Fibroblast of the conjunctiva (primary cell): Measurements from ENCODE around the gene PLAC8L1.
"Not testable (repeated sequence)": the region's sequence is repeated elsewhere in the genome, so short reads cannot be mapped to it uniquely, and the experiment has no call there.

Source experiments
- DNase-seq: peaks from one replicate; pipeline ENCODE4 v3.0.0-alpha.2; 2010; ENCODE audit warnings: low read depth

The PLAC8L1 gene

DNA sequence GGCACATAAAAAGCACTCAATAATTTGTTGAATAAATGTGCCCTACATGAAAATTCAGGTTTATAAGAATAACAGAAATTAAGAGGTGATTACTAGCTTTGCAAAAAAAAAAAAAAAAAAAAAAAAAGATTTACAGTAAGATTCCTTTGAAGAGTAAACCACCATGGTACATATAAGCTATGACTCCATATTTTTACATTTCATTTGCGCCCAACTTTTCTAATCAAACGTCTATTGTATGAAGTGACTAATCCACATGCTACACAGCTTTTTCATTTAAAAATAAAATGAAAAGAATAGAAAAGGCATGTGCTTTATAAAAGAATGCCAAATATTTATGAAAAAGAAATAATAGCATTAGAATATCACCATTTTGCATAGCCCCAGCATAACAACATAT, at the start of gene PLAC8L1:
Gene PLAC8L1 (minus strand): TSS at position 101 of the 400 bp plus-strand sequence. CDS start 1,266 bp downstream, outside the sequence.
- no peak for DNase-seq

DNA sequence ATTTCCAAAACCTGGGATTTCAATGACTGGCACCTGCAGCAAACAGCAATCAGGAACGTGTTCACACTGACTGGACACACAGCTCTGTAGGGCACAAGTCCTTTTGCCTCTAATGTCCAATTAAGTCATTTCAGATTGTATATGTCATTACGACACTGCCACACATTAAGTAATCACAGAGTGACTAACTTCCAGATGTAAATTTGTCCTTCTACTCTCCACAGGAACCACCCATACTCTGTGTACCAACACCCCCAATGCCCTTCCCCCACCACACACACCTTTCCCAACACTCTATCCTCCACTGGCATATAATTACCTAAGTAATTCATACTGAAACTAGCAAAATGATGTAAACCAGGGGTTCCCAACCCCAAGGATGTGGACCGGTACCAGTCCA, 46.6 kb upstream of the PLAC8L1 start:
- no peak for DNase-seq

DNA sequence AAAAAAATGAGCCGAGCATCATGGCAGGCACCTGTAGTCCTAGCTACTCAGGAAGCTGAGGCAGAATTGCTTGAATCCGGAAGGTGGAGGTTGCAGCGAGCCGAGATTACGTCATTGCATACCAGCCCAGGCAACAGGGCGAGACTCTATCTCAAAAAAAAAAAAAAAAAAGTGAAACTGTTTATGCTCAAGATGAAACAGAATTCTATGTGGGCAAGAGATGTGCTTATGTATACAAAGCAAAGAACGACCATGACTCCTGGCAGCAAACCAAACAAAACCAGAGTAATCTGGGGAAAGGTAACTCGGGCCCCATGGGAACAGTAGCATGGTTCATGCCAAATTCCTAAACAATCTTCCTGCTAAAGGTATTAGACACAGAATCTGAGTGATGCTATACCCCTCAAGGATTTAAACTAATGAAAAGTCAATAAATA, 32.6 kb upstream of the PLAC8L1 start:
- DNase-seq: peak; percentile 67

DNA sequence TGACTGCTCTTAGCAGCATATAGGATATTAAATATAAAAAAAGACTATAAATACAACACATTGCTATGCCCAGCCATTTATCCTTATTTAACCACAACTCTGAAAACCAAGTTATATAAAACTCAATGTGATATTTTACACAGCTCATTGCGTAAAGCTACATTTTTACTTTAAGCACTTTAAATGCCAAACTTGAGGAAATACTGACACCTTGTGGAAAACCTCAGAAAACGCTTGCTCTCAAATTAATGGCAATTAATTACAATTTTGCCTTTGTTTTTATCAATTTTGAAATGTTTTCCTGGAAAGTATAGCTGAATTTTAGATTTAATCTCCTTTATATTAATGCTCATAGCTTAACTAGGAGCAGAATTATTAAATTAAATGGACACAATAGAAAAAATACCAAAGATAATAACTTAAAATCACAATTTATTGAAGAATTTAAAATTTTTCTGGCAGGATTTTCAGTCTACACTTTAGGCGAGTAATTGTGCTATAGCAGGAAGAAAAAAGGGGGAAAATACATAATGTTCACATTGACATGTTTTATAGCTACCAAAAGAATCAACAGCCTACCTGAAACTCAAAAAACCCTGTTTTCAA, 25.2 kb upstream of the PLAC8L1 start:
- DNase-seq: peak; percentile 23

DNA sequence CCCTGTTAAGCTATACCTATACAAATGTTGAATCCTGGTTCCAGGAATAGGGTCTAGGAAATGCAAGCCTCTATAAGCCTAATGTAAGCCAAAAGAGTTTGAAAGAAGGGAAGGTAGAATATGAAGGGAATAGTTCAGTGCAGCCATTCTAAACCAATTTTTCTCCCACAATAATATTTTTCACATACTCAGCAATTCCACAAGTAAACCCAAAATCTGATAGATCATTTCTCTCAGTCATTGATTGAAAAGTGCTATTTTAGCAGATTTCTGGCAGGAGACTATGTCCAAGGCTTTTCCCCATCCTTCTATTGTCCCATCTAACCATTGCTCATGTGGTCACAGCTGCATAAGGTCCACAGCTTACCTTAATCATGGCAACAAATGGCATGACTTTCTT, 20.7 kb upstream of the PLAC8L1 start:
- no peak for DNase-seq

- no peak for DNase-seq
Observed at GRCh38 chr5:146124580-146124979, 19.2 kb upstream of the PLAC8L1 start.

DNA sequence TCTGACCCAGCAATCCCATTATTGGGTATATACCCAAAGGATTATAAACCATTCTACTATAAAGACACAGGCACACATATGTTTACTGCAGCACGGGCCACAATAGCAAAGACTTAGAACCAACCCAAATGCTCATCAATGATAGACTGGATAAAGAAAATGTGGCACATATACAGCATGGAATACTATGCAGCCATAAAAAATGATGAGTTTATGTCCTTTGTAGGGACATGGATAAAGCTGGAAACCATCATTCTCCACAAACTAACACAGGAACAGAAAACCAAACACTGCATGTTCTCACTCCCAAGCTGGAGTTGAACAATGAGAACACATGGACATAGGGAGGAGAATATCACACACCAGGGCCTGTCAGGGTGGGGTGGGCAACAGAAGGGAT, 16.1 kb upstream of the PLAC8L1 start:
- DNase-seq: not testable (repeated sequence)

GRCh38 chr5:146118322-146118721, 12.9 kb upstream of the PLAC8L1 start:
- no peak for DNase-seq

- DNase-seq: not testable (repeated sequence)
Observed at GRCh38 chr5:146117216-146117615, 11.8 kb upstream of the PLAC8L1 start.

- no peak for DNase-seq
Observed at GRCh38 chr5:146116361-146116760, 11.0 kb upstream of the PLAC8L1 start.

DNA sequence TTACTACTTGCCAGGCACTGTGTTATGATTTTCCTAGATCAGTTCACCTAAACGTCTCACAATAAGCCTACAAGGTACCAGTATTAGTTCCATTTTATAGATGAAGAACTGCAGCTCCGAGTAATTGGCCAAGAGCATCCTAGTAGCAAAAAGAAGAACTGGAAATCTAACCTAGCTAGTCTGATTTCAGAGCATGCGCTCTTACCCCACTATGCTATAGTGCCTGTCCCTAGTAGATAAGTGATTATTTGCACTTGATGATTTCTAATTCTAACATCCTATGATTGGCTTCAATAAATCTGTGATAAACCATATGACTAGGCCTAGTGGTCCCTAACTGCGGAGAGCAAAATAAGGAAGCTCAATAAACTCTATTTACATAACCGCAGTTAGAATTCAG, 7.1 kb upstream of the PLAC8L1 start:
- no peak for DNase-seq

DNA sequence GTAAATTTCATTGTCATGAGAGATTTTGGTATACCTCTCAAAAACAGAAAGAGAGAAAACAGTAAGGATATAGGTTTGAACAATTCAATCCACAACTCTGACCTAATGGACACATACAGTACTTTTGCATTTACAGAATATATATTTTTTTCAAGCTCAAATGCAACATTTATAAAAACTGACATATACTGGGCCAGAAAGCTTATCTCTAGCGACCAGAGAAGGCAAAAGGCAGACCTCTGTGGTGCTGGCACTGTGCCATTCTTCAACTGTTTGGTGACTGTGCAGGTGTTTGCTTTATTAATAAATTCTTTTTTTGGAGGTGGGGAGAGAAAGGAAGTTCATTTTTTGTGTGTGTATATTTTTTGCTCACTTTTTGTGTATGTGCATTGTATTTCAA, 6.0 kb upstream of the PLAC8L1 start:
- DNase-seq: no peak

- DNase-seq: no peak
Observed at GRCh38 chr5:146109379-146109778, 4.0 kb upstream of the PLAC8L1 start.

DNA sequence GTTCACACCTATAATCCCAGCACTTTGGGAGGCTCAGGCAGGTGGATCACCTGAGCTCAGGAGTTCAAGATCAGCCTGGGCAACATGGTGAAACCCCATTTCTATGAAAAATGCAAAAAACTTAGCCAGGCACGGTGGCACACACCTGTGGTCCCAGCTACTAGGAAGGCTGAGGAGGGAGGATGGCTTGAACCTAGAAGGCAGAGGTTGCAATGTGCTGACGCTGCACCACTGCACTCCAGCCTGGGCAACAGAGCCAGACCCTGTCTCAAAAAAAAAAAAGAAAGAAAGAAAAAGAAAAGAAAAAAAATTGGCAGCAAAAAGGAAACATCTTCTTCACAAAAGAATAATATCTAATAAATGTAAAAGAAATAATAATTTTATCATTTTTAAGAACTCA, 3.5 kb upstream of the PLAC8L1 start:
- not testable (repeated sequence) for DNase-seq

- peak; percentile 21 for DNase-seq
Observed at GRCh38 chr5:146107901-146108300, 2.5 kb upstream of the PLAC8L1 start.

- DNase-seq: no peak
Observed at GRCh38 chr5:146103594-146103993, 1.8 kb downstream of the PLAC8L1 start.

DNA sequence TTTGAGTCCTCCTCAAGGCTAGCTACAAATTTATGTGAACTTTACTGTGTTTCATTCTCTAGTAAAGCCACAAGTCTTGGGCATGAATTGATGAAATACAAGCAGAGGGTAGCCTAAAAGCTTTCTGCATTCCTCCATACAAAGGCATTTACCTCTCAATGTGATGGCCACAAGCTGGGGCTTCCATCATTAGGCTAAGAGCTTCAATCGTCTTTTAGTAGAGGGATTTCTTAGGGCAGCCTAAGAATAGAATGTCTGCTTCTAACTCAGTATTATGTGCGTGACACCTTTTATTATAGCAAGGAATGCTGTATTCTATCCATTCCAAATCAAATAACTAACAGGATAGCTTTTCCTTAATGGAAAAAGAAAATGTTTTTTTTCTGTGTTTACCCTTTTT, 3.7 kb downstream of the PLAC8L1 start:
- no peak for DNase-seq

DNA sequence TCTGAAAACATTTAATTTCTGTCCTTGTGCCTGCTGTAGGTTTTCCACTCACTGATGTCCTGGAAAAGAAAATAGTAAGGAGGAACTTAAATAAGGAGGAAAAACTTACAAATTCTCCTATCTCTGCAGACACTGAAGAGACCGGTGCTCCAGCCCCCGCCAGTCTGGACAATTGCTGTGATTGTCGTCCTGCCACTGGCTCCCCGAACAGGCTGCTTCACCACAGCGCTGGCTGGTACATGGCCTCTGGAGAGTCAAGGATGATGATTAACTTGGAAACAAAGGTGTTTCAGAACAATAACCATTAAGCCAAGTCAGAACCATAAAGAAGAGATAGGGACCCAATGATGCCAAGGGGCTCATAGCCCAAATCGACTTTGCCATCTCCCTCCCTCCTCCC, 7.3 kb downstream of the PLAC8L1 start:
- no peak for DNase-seq

GRCh38 chr5:146091881-146092280, 13.5 kb downstream of the PLAC8L1 start:
- DNase-seq: no peak

- DNase-seq: no peak
Observed at GRCh38 chr5:146089287-146089686, 16.1 kb downstream of the PLAC8L1 start.

DNA sequence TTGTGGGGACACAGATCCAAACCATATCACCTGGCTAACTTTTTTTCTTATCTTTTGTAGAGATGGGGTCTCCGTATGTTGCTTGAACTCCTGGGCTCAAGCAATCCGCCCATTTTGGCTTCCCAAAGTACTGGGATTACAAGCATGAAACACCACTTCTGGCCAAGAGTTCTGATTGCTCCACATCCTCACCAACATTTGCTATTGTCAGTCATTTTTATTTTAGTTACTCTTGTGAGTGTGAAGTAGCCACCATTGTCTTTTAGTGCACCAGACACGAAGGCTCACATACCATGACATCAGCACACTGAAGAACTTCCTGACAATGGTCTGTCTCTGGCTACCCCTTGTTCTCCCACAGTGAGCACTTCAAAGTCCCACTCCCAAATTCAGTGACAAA, 17.3 kb downstream of the PLAC8L1 start:
- DNase-seq: no peak

- no peak for DNase-seq
Observed at GRCh38 chr5:146084376-146084775, 21.0 kb downstream of the PLAC8L1 start.

DNA sequence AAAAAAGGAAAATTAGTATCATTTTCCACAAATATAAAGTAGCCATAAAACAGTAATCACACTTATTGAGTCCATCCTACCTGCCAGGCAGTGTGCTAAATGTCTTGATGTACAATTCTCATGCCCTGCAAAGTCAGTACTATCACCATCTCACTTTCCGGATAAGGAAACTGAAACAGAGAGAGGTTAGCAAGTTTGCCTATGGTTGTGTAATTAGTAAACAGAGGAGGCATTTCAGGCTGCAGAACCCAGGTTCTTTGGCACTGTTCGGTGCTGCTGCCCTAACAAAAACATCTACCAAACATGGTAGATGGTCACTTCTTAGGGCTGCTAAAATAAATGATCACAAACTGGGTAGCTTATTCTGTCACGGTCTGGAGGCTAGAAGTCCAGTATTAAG, 22.6 kb downstream of the PLAC8L1 start:
- no peak for DNase-seq

- DNase-seq: no peak
Observed at GRCh38 chr5:146081556-146081955, 23.8 kb downstream of the PLAC8L1 start.
